ENCODE measurements around the gene SLC4A3.
A peak's percentile ranks its signal among the peaks of the same experiment; 100 is the strongest.

Gene SLC4A3

GRCh38 chr2:219638948-219639755, 11.7 kb downstream of the SLC4A3 start:
- H3K27ac ChIP-seq (ENCODE audit: low read depth, low read length): no peak overlapping the region
- no peaks in the 10 kb centered on the region for H3K36me3 ChIP-seq (ENCODE audit: control insufficient read depth, insufficient read depth, low read length)
- no peaks in the 10 kb centered on the region for H3K4me1 ChIP-seq (ENCODE audit: control insufficient read depth, insufficient read depth, low read length)
- no peak overlapping the region for H3K4me3 ChIP-seq (ENCODE audit: low read length)
- H3K27me3 ChIP-seq (ENCODE audit: control insufficient read depth, insufficient read depth, low read length): no peaks in the 10 kb centered on the region
- no peak overlapping the region for H3K9ac ChIP-seq (ENCODE audit: low read length)

- H3K9ac ChIP-seq (ENCODE audit: low read length): no peak overlapping the region
- no peaks in the 10 kb centered on the region for H3K27me3 ChIP-seq (ENCODE audit: control insufficient read depth, insufficient read depth, low read length)
- peaks cover 4% of the 10 kb centered on the region for H3K4me1 ChIP-seq (ENCODE audit: control insufficient read depth, insufficient read depth, low read length)
- no peak overlapping the region for H3K4me3 ChIP-seq (ENCODE audit: low read length)
- H3K36me3 ChIP-seq (ENCODE audit: control insufficient read depth, insufficient read depth, low read length): no peaks in the 10 kb centered on the region
- no peak overlapping the region for H3K27ac ChIP-seq (ENCODE audit: low read depth, low read length)
Measured at GRCh38 chr2:219641390-219642068, 14.1 kb downstream of the SLC4A3 start.

DNA sequence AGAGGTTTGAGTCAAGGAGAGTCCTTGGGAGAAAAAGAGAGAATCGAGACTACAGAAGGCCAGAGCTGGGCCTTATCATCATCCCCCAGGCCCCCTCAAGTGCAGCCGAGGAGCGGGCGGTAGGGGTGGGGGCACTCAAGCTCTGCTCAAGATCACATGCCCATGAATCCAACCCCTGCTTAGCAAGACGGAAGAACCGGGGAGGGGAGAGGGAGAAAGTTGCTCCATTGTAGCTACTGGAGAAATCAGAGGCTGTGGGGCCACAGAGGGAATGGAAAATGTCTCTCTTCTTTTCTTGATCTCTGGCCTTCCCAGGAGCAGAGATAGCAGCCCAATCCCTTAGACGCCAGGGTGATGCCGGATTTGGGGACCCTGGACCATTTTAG, 14.6 kb downstream of the SLC4A3 start:
- H3K27ac ChIP-seq (ENCODE audit: low read depth, low read length): no peak overlapping the region
- no peaks in the 10 kb centered on the region for H3K27me3 ChIP-seq (ENCODE audit: control insufficient read depth, insufficient read depth, low read length)
- H3K4me1 ChIP-seq (ENCODE audit: control insufficient read depth, insufficient read depth, low read length): peaks cover 4% of the 10 kb centered on the region
- H3K36me3 ChIP-seq (ENCODE audit: control insufficient read depth, insufficient read depth, low read length): no peaks in the 10 kb centered on the region
- no peak overlapping the region for H3K4me3 ChIP-seq (ENCODE audit: low read length)
- H3K9ac ChIP-seq (ENCODE audit: low read length): no peak overlapping the region

GRCh38 chr2:219642465-219643083, 15.1 kb downstream of the SLC4A3 start:
- Histone ChIP-seq H3K9ac (ENCODE audit: low read length) (no peak overlapping the region), H3K4me3 (ENCODE audit: low read length) (no peak overlapping the region)

DNA sequence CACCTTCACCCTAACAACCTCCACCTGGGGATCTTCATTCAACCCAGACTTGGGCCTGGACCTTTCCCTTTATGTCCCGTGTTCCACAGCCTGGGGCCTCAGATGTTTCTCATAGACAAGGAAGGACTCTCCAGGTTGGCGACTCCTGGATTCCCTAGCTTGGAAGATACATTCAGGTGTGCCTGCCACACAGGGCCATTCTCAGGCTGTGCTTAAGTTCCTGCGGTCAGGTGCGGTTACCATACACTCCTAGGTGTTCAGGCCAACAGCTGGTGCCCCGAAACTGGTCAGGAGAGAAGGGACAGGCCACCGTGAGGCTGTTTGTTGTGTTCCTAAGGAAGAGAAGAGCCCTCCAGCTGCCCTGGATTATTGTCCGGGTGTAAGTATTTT, 15.6 kb downstream of the SLC4A3 start:
- no peaks in the 10 kb centered on the region for H3K36me3 ChIP-seq (ENCODE audit: control insufficient read depth, insufficient read depth, low read length)
- H3K4me1 ChIP-seq (ENCODE audit: control insufficient read depth, insufficient read depth, low read length): peaks cover 4% of the 10 kb centered on the region
- H3K4me3 ChIP-seq (ENCODE audit: low read length): no peak overlapping the region
- no peak overlapping the region for H3K9ac ChIP-seq (ENCODE audit: low read length)
- no peaks in the 10 kb centered on the region for H3K27me3 ChIP-seq (ENCODE audit: control insufficient read depth, insufficient read depth, low read length)
- H3K27ac ChIP-seq (ENCODE audit: low read depth, low read length): no peak overlapping the region

More at GRCh38 chr2:219642465-219643083, 15.1 kb downstream of the SLC4A3 start:
- peaks cover 4% of the 10 kb centered on the region for H3K4me1 ChIP-seq (ENCODE audit: control insufficient read depth, insufficient read depth, low read length)
- no peaks in the 10 kb centered on the region for H3K36me3 ChIP-seq (ENCODE audit: control insufficient read depth, insufficient read depth, low read length)
- H3K27ac ChIP-seq (ENCODE audit: low read depth, low read length): no peak overlapping the region
- no peaks in the 10 kb centered on the region for H3K27me3 ChIP-seq (ENCODE audit: control insufficient read depth, insufficient read depth, low read length)

- Histone ChIP-seq H3K9ac (ENCODE audit: low read length) (no peak overlapping the region), H3K36me3 (ENCODE audit: control insufficient read depth, insufficient read depth, low read length) (no peaks in the 10 kb centered on the region), H3K27ac (ENCODE audit: low read depth, low read length) (no peak overlapping the region), H3K4me1 (ENCODE audit: control insufficient read depth, insufficient read depth, low read length) (peaks cover 4% of the 10 kb centered on the region), H3K4me3 (ENCODE audit: low read length) (no peak overlapping the region), H3K27me3 (ENCODE audit: control insufficient read depth, insufficient read depth, low read length) (no peaks in the 10 kb centered on the region)
Measured at GRCh38 chr2:219643788-219644398, 16.5 kb downstream of the SLC4A3 start.

GRCh38 chr2:219644801-219645480, 17.5 kb downstream of the SLC4A3 start:
- H3K4me1 ChIP-seq (ENCODE audit: control insufficient read depth, insufficient read depth, low read length): peaks cover 4% of the 10 kb centered on the region
- H3K9ac ChIP-seq (ENCODE audit: low read length): no peak overlapping the region
- H3K4me3 ChIP-seq (ENCODE audit: low read length): no peak overlapping the region
- no peaks in the 10 kb centered on the region for H3K27me3 ChIP-seq (ENCODE audit: control insufficient read depth, insufficient read depth, low read length)
- H3K27ac ChIP-seq (ENCODE audit: low read depth, low read length): no peak overlapping the region
- no peaks in the 10 kb centered on the region for H3K36me3 ChIP-seq (ENCODE audit: control insufficient read depth, insufficient read depth, low read length)

GRCh38 chr2:219645631-219646527, 18.4 kb downstream of the SLC4A3 start:
- H3K27ac ChIP-seq (ENCODE audit: low read depth, low read length): peak overlapping the region; percentile 14
- no peak overlapping the region for H3K9ac ChIP-seq (ENCODE audit: low read length)
- no peaks in the 10 kb centered on the region for H3K27me3 ChIP-seq (ENCODE audit: control insufficient read depth, insufficient read depth, low read length)
- no peak overlapping the region for H3K4me3 ChIP-seq (ENCODE audit: low read length)
- H3K36me3 ChIP-seq (ENCODE audit: control insufficient read depth, insufficient read depth, low read length): no peaks in the 10 kb centered on the region
- H3K4me1 ChIP-seq (ENCODE audit: control insufficient read depth, insufficient read depth, low read length): peaks cover 4% of the 10 kb centered on the region

- Histone ChIP-seq H3K36me3 (ENCODE audit: control insufficient read depth, insufficient read depth, low read length) (no peaks in the 10 kb centered on the region), H3K4me3 (ENCODE audit: low read length) (no peak overlapping the region), H3K4me1 (ENCODE audit: control insufficient read depth, insufficient read depth, low read length) (peaks cover 4% of the 10 kb centered on the region), H3K27me3 (ENCODE audit: control insufficient read depth, insufficient read depth, low read length) (no peaks in the 10 kb centered on the region), H3K27ac (ENCODE audit: low read depth, low read length) (no peak overlapping the region), H3K9ac (ENCODE audit: low read length) (no peak overlapping the region)
Measured at GRCh38 chr2:219648176-219648575, 20.7 kb downstream of the SLC4A3 start.

DNA sequence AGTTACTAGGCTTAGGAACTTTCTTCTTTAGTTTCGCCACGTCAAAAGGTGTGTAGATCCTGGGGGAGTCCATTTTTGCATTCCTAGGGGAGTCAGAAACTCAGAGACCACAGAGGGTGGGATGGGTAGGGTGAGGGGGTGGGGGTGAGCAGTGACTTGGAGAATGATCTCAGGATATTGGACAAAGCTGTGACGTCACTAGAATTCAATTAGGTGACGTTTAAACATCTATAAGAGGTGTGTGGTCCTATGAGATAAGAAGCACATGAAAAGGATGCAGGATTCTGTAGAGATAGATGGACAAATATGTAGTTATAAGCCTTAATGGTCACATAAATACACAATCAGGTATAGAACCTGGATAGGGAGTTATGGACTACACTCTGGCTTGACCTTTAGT, 21.5 kb downstream of the SLC4A3 start:
- no peak overlapping the region for H3K27ac ChIP-seq (ENCODE audit: low read depth, low read length)
- H3K4me1 ChIP-seq (ENCODE audit: control insufficient read depth, insufficient read depth, low read length): peaks cover 4% of the 10 kb centered on the region
- no peak overlapping the region for H3K4me3 ChIP-seq (ENCODE audit: low read length)
- H3K27me3 ChIP-seq (ENCODE audit: control insufficient read depth, insufficient read depth, low read length): no peaks in the 10 kb centered on the region
- no peak overlapping the region for H3K9ac ChIP-seq (ENCODE audit: low read length)
- H3K36me3 ChIP-seq (ENCODE audit: control insufficient read depth, insufficient read depth, low read length): no peaks in the 10 kb centered on the region

DNA sequence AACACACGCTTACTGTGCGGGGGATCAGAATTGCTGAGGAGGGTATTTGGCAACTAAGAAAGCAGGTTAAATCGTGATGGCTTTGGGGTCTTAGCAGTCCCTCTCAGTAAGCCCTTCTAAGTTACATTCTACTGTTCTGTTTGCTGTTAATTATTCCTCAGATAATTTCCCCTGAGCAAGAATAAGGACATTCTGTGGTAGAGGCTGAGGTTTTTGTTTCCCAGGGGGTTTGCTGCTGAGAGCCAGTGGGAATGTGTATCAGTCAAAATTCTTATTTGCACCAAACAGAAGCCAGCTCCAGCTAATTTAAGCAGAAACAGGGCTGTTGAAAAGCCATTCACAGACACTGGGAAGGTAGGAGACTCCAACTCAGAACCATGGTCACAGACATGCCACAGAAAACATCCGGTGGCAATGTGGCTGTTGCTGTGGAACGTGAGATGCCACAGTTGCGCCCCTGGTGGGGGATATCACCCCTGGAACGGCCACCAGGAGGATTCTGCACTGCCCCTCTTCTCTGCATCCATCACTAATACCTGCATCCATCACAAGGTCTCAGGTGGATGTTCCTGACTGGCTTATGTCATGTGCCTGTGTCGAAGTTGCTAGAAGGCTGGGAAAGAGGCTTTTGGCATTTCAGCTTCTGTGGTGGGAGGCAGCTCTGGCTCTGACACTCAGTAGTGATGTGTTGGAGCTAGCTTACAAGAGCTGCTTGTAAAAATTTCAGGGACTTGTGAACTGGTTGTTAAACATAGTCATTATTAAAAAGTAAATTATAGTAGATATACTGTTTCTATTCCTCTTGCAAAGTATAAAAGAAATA, 23.2 kb downstream of the SLC4A3 start:
- Histone ChIP-seq H3K36me3 (ENCODE audit: control insufficient read depth, insufficient read depth, low read length) (no peaks in the 10 kb centered on the region), H3K27ac (ENCODE audit: low read depth, low read length) (no peak overlapping the region), H3K4me1 (ENCODE audit: control insufficient read depth, insufficient read depth, low read length) (peaks cover 4% of the 10 kb centered on the region), H3K9ac (ENCODE audit: low read length) (no peak overlapping the region), H3K4me3 (ENCODE audit: low read length) (no peak overlapping the region), H3K27me3 (ENCODE audit: control insufficient read depth, insufficient read depth, low read length) (no peaks in the 10 kb centered on the region)

Data from rectal smooth muscle tissue (tissue), 1 donor.